Renal cortical epithelial cell (primary cell): ENCODE measurements around the gene SIGLEC1. TPM values are rescaled to one million over a fixed set of nuclear protein-coding genes. Genes with fewer than 3 reads are reported as not detected.

Source experiments
- DNase-seq: peaks from one replicate; pipeline ENCODE4 v3.0.0-alpha.2; 2011; ENCODE audit warnings: low read depth
- total RNA-seq: library from RNA; depleted of rRNA; stranded (reverse); fragments of >200 nt; gene quantifications from 2 replicates; pipeline ENCODE4 v1.2.3, GENCODE V29; 2014

Gene SIGLEC1
- total RNA-seq, 1 donor from 2014 or later = not detected

GRCh38 chr20:3728876-3729275 lies 16.5 kb upstream of the SIGLEC1 start:
- no peak for DNase-seq

GRCh38 chr20:3728354-3728753 lies 16.0 kb upstream of the SIGLEC1 start:
- DNase-seq = no peak

- DNase-seq = no peak
Measured at GRCh38 chr20:3727401-3728021, 15.1 kb upstream of the SIGLEC1 start.

- DNase-seq = no peak
Measured at GRCh38 chr20:3724356-3724755, 12.0 kb upstream of the SIGLEC1 start.

- no peak for DNase-seq
Measured at GRCh38 chr20:3723284-3723683, 10.9 kb upstream of the SIGLEC1 start.

GRCh38 chr20:3721912-3722311 lies 9.5 kb upstream of the SIGLEC1 start:
- no peak for DNase-seq

GRCh38 chr20:3720626-3721025 lies 8.2 kb upstream of the SIGLEC1 start:
- no peak for DNase-seq

- no peak for DNase-seq
Measured at GRCh38 chr20:3720068-3720467, 7.7 kb upstream of the SIGLEC1 start.

GRCh38 chr20:3719046-3719445 lies 6.6 kb upstream of the SIGLEC1 start:
- DNase-seq = no peak

GRCh38 chr20:3716195-3716834 lies 3.9 kb upstream of the SIGLEC1 start:
- DNase-seq = peak; percentile 23

- no peak for DNase-seq
Measured at GRCh38 chr20:3714092-3714491, 1.7 kb upstream of the SIGLEC1 start.

GRCh38 chr20:3711484-3711941 lies 887 bp downstream of the SIGLEC1 start:
- no peak for DNase-seq

GRCh38 chr20:3710703-3711483 lies 1.5 kb downstream of the SIGLEC1 start:
- DNase-seq = no peak

- no peak for DNase-seq
Measured at GRCh38 chr20:3710011-3710466, 2.4 kb downstream of the SIGLEC1 start.

GRCh38 chr20:3707508-3707899 lies 4.9 kb downstream of the SIGLEC1 start:
- DNase-seq = no peak

GRCh38 chr20:3706774-3707507 lies 5.5 kb downstream of the SIGLEC1 start:
- peak; percentile 52 for DNase-seq

GRCh38 chr20:3705970-3706739 lies 6.2 kb downstream of the SIGLEC1 start:
- no peak for DNase-seq

GRCh38 chr20:3705491-3705969 lies 6.9 kb downstream of the SIGLEC1 start:
- DNase-seq = no peak

GRCh38 chr20:3704087-3704486 lies 8.3 kb downstream of the SIGLEC1 start:
- DNase-seq = no peak

- no peak for DNase-seq
Measured at GRCh38 chr20:3702611-3703391, 9.6 kb downstream of the SIGLEC1 start.
